Stimulated activated CD4-positive, alpha-beta T cell treated with anti-CD3 and anti-CD28 coated beads, Interleukin-1b, Interleukin-23, amount 100 ng/mL, for 24 hours (primary cell): ENCODE data around the gene ADAM8.
"Not testable (repeated sequence)": the region's sequence is repeated elsewhere in the genome, so short reads cannot be mapped to it uniquely, and the experiment has no call there.

ENCODE experiments used
- DNase-seq, 4 experiments: peaks; one replicate each; pipeline ENCODE4 v3.0.0-alpha.2; 2020; ENCODE audit warnings: low read depth in 4 of 4, low spot score in 1 of 4

ADAM8 gene

DNA sequence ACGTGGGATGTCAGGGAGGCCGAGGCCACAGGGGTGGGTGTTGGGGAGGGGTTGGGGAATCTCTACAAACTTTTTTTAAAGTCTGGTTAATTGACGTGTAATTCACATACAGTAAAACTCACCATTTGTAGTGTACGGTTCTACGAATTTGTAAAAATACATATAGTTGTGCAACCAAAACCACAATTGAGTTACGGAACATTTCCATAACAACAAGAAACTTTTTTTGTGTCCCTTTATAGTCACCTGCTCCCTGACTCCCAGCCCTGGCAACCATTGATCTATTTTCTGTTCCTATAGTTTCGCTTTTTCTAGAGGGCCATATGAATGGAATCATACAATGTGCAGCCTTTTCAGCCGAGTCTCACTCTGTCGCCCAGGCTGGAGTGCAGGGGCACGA is 41.9 kb downstream of the ADAM8 start:
- not testable (repeated sequence) for DNase-seq

DNA sequence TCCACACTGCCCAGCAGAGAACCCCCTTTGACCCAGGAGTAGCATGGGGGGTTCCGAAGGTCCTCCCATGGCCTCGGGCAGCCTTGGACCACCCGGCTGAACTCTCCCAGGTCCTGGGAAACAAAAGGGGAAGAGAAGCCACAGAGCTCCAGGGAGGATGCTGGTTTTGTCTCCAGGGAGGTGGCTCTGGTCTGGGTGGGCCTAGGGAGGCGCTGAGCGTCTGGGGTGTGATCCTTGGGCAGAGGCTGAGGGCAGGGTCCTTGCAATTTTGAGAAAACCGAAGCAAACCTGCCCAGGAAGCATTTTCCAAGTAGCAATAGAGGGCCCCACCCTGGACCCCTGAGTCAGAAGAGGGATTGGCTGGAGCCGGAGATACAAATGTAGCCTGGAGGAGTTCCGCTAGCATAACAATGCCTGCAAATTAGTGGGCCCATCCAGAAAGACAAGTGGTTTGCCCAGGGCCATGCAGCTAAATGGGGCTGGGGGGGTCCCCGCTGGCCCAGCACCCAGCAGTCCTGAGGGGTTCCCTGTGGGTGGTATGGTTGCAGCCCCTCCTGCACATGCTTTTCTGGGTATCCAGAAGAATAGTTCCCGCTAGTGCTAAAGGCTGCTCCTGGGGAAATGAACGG is 44.6 kb downstream of the ADAM8 start:
- DNase-seq = no peak

DNA sequence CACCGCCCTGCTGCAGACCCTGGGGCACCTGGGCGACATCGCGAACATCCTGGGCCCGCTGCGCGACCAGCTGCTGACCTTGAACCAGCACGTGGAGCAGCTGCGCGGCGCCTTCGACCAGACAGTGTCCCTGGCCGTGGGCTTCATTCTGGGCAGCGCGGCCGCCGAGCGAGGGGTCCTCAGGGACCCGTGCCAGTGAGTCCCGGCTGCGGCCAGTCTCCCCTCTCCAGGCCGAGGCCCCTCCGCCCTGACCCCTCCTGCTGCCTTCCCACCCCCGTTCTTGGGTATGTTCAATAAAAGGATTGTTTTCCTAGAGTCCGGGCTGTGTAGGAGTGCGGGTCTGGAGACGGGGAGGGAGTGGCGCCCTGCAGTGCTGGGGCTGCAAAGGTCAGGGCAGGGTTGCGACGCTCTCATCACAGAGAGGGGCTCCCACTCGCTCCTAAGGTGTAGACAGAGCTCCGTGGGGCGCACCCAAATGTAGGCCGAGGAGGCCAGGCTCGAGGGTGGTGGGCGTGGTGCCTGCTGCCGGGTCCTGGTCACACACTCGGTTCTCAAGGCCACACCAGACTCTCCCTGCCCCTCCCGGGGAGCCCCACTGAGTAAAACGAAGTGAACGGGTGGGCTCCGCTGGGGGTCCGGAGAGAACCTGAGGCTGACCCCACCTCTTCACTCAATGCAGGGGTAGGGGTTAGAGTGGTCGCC is 45.3 kb downstream of the ADAM8 start:
- DNase-seq = no peak

DNA sequence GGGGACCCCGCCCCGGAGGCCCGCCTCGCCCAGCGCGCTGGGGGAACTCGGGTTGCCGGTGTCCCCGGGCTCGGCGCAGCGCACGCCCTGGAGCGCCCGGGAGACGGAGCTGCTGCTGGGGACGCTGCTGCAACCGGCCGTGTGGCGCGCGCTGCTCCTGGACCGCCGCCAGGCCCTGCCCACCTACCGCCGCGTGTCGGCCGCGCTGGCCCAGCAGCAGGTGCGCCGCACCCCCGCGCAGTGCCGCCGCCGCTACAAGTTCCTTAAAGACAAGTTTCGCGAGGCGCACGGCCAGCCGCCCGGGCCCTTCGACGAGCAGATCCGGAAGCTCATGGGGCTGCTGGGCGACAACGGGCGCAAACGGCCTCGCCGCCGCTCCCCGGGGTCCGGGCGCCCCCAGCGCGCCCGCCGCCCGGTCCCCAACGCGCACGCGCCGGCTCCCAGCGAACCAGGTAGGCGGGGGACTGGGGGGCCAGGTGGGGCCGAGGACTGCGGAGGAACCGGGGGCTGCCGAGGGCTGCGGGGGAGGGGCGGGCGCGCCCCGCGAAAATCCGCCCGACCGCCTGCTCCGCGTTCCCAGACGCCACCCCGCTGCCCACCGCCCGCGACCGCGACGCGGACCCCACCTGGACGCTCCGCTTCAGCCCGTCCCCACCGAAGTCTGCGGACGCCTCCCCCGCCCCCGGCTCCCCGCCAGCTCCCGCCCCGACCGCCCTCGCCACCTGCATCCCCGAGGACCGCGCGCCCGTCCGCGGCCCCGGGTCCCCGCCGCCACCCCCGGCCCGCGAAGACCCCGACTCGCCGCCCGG is 46.1 kb downstream of the ADAM8 start:
- DNase-seq = no peak

DNA sequence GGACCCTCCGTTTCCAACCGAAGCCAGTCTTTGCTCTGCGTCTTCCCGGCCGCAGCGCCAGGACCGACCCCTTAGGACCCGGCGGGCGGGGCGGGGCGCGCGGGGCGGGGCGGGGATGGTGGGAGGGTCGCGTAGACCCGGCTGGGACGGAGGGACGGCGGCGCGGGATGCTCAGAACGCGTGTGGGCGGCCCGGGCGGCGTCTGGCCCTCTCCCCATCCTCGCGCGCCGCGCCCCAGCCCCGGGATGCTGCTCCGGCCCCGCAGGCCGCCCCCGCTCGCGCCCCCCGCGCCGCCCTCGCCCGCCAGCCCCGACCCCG is 46.7 kb downstream of the ADAM8 start, which contains the start of gene UTF1:
Gene UTF1 (plus strand): TSS at position 174 of the 318 bp plus-strand sequence. CDS start 72 bp downstream, at position 246.
- DNase-seq = no peak

DNA sequence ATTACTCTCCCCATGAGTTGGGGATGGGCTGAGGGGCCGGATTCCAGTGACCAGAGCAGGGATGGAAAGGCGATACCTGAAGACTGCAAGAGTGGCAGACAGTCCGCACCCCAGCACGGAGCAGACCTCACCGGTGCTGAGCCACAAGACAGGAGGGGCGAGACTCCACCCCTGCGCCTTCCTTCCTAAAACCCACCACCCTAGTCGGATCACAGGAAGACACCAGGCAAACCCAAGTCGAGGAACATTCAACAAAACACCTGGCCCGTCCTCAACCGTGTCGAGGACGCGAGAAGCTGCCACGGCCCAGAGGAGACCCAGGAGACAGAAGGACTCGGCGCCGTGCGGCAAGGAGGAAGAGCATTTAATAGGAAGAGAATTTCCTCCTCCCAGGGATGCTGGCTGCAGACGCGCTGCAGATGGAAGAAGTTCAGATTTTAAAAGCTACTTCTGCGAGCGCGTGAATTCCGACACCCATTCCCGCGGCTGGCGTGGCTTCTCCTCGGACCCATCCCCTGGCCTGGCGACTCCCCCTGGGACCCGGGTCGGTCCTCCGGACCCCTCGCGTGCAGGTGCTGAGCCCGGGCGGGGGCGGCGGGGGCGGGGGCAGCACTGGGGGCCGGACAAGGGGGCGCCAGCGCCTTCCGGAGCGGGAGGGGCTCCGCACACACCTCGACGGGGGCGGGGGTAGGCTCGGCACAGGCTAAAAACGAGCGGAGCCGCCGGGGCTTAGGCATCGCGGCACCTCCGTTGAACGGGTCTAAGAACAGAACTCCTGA is 47.2 kb downstream of the ADAM8 start:
- no peak for DNase-seq

DNA sequence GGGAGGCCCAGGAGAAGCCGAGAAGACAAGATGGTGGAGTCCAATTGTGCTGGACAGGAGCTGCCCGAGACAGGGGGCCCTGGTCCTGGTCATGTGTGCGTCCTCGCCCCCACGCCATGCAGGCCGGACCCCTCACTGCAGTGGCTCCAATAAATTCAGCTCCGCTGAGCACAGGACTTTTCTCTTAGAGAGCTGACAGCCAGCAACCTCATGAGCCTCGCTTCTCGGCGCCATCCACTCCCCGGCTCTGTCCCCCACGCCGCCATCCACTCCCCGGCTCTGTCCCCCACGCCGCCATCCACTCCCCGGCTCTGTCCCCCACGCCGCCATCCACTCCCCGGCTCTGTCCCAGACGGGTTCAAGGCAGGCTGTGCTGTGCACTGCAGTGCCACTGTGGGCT is 49.4 kb downstream of the ADAM8 start:
- no peak for DNase-seq

DNA sequence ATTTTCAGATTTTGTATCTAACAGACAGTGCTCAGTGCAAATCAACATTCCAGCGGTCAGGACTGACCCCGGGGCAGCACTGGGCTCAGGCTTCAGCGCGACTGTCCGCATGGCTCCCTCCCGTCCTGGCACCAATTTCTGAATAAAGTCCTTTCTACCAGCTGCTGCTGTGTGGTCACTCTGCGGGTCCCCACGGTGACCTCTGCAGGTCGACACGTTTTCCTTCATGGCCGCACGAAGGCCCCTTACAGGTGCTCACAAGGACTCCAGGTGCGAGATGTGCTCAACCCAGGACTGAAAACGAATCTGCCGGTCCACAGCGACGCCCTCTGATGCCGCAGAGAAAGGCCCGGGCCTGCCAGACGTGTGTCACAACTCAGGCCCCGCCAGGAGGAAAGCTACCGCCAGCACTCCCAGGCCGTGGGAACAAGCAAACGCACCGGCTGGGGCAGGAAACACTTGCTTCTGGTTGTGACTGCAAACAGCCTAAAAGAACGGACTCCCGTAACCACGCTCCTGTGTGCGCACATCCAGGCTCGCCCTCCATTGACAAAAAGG is 50.3 kb downstream of the ADAM8 start:
- no peak for DNase-seq

DNA sequence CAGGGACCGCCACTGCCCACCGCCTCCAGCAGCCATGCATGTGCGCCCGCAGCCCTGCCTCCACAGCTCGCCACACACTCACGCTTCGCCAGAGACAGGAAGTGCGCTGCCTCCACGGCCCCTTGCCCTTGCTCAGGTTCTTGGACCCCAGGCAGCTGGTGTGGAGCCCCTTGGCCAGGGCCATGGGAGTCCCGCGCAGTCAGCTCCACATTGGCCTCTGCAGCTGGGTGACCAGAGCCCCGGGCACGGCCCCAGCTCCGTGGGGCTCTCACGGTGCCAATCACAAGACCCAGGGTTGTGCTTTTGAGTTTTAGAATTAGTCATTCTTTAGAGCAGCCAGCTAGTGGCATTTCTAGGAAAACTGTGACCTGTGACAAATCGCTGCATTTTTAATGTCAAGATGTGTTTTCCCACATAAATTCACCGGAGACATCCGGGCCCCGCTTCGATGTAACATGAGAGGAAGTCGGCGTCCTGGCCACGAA is 50.9 kb downstream of the ADAM8 start:
- DNase-seq = no peak

DNA sequence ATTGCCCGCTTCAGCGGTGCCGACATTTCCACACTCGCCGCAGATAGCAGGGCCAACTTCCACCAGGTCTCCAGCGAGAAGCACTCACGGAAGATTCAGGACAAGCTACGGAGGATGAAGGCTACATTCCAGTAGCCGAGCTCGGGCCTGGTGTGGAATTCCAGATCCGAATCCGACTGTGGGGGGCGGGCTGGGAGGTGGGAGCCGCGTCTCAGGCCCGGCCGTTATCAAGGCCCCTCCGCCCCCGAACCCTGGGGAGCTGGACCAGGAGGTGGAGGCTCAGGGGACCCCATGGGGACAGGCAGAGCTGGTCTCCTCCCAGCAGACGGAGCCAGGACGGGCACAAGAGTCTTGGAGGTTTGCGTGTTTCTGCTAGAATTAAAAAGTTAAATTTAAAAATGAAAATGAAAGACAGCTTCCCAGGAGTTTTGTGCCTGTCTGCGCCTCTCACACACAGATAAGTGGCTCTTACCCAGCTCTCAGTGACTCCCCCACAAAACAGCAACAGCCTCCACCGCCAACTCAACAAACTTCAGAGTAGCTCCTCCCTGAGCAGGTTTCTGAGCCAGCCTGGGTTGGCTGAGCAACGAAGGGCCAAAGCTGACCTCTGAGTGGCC is 51.8 kb downstream of the ADAM8 start:
- no peak for DNase-seq

DNA sequence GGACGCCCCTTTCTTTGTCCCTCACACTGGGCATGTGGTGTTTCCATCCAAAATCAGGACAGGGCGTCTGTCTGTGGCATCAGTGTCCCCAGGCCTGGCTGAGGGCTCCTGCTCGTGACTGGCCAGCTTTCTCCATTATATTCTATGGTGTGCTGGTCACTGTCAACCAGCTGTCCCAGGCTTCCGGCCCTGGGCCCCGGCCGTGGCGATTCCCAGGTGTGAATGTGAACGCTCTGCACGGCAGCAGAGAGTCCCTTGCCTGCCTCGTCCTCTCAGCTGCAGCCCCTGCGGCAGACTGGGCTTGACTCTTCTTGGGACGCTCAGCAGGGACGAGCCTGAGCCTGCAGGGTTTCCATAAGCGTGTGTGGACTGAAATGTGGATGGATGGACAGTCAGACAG is 52.6 kb downstream of the ADAM8 start:
- no peak for DNase-seq

DNA sequence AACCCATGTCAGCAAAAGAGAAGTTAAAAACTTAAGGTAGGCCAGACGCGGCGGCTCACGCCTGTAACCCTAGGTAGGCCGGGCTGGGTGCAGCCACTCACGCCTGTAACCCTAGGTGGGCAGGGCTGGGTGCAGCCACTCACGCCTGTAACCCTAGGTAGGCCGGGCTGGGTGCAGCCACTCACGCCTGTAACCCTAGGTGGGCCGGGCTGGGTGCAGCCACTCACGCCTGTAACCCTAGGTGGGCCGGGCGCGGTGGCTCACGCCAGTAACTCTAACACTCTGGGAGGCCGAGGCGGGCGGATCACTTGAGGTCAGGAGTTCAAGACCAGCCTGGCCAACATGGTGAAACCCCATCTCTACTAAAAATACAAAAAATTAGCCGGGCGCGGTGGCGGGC is 54.9 kb downstream of the ADAM8 start:
- not testable (repeated sequence) for DNase-seq

DNA sequence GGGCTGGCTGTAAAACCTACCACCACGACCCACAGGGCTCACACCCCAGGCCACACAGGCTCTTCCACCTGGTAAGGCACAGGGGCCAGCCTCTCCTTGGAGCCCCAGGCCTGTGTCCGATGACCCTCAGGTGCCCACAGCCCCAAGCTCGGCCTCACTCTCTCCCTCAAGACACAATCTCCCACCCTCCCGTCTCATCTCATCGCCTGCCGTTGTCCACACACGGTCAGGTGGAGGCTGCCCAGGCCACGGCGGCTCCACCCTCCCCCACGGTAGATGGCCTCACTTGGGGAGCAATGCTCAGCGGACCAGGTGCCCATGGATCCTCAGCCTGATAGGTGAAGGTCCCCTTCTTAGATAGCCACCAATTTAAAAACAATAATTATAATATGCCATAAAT is 55.3 kb downstream of the ADAM8 start:
- DNase-seq = no peak

DNA sequence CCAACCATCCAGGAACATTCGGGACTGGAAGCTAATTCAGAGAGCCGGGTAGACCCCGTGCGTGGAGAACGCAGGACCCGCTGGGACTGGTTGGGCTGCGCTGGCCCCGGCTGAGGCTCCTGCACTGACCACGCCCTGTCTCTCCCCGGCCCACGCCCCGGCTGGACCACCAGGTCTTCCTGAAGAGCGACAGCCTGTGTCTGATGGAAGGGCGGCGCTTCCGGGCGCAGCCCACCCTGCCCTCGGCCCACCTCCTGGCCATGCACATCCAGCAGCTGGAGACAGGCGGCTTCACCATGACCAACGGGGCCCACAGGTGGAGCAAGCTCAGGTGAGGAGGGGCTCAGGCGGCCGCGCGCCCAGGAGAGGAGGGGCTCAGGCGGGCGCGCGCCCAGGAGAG is 56.9 kb downstream of the ADAM8 start:
- no peak for DNase-seq

DNA sequence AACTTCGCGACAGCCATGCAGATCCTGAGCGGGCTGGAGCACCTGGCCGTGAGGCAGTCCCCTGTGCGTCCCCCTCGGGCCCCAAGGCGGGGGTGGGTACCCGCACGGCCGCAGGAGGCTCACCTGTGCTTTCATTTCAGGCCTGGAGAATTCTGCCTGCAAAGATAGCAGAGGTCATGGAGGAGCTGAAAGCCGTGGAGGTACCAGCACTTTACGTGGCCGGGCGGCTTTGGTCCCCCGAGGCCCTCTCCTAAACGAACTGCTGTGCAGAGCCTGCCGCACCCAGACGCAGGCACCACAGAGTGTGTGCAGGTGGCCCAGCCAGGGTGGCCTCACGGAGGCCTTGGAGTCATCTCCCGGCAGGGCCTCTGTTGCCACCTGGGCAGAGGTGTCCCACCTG is 57.8 kb downstream of the ADAM8 start:
- no peak for DNase-seq

DNA sequence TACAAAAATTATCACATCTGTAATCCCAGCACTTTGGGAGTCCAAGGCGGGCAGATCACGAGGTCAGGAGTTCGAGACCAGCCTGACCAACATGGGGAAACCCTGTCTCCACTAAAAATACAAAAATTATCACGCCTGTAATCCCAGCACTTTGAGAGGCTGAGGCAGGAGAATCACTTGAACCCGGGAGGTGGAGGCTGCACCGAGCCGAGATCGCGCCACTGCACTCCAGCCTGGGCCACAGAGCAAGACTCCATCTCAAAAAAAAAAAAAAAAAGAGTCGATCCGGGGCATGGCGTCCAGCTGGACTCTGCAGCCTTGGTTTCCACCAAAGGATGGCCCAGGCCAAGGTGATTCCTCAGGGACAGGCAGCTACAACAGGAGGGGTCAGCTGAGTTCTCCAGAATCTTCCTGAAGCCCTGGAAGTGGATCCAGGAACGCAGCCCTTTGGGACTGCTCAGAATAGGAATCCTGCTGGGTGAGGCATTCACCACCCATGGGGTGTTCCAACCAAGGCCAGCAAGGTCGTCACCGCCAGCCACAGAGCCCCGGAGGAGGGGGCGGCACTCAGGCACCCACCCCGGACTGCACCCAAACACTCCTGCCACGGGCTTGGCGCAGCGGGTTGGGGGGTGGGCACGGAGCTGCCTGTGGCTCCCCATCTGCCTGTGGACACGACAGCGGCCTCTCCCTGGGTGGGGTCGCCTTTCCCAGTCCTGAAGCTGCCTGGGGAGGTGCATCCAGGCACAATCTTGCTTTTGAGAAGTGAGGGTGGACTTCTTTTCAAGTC is 58.7 kb downstream of the ADAM8 start:
- no peak for DNase-seq

DNA sequence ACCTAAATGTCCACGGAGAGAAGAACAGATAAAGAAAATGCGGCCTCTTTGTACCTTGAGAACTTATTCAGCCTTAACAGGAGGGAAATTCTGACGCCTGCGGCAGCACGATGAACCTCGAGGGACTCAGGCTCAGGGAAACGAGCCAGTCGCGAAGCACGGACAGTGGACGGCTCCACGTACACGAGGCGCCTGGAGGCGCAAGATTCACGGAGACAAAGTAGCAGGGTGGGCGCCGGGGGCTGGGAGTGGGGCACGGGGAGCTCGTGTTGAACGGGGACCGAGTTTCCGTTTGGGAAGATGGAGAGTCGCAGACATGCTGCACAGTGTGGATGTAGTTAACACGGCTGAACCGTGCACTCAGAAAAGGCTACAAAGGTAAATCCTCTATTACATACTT is 59.9 kb downstream of the ADAM8 start:
- no peak for DNase-seq

DNA sequence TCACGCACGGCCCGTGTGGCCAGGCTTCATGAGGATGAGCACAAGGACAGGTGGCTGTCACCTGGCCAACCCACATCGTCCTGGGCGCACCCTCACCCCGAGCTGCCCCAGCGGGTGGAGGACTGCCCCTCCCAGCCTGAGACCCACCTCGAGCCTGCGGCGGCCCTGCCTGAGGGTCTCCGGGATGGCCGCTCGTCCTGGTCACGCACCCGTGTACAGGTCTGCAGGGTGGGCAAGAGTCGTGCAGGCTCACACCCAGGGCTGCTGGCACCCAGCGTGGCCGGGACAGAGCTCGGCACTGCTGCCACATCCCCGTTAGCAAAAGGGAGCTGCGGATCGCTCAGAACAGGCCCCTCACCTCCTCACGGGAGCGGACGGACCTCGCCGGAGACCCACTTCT is 61.1 kb downstream of the ADAM8 start:
- DNase-seq = no peak

DNA sequence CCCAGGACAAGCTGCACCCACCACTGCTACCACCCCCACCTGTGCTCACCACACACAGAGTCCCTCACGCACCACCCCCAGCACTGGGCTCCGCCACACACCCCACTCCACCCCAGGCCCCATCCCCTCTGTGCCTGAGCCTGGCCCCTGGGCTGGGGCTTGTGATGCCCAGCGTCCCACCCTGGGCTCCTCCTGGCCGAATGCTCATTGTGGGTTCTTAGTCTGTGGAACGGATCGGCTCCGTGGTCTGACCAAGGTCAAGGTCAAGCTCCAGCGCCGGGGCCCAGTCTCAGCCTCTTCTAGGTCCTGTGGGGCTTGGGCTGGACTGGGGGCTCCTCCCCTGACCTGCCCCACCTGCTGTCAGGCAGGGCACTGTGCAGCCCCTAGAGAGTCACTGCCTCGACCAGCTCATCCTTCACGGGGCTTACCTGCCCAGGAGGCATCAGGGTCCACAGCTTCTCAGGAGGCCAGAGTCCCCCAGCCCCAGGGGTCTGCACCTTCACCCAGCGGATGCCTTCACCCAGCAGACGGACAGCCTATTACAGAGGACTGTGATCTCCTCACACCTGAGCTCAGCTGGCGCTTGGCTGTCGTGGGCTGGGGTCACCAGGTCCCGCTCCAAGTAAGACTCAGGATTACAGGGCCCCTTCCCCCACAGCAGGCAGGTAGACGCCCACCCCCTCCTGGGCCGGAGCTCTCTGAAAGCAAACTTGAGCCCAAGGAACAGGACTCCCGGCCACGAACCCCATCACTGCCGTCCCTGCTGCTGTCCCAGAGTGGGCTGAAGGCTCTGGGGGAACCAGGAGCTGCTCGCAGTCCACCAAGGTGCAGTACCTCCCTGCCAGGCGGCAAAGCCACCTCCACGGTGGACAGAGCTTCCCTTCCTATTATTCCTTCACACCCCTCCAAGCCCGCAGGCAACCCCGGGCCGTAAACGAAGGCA is 61.9 kb downstream of the ADAM8 start:
- no peak for DNase-seq
